ENCODE data around the gene S1PR1.

The S1PR1 gene

GRCh38 chr1:101245246-101245927, 8.6 kb downstream of the S1PR1 start:
- DNase-seq (ENCODE audit: low spot score) = no peak

- no peak for DNase-seq (ENCODE audit: low spot score)
Observed at GRCh38 chr1:101247404-101248287, 10.8 kb downstream of the S1PR1 start.

- DNase-seq (ENCODE audit: low spot score) = no peak
Observed at GRCh38 chr1:101250222-101250621, 13.4 kb downstream of the S1PR1 start.

GRCh38 chr1:101250656-101251272, 13.9 kb downstream of the S1PR1 start:
- no peak for DNase-seq (ENCODE audit: low spot score)

- no peak for DNase-seq (ENCODE audit: low spot score)
Observed at GRCh38 chr1:101251504-101251903, 14.7 kb downstream of the S1PR1 start.

- no peak for DNase-seq (ENCODE audit: low spot score)
Observed at GRCh38 chr1:101253976-101254674, 17.3 kb downstream of the S1PR1 start.

- DNase-seq (ENCODE audit: low spot score) = no peak
Observed at GRCh38 chr1:101257500-101258325, 20.9 kb downstream of the S1PR1 start.

GRCh38 chr1:101259744-101260148, 22.9 kb downstream of the S1PR1 start:
- peak; percentile 25 for DNase-seq (ENCODE audit: low spot score)

- no peak for DNase-seq (ENCODE audit: low spot score)
Observed at GRCh38 chr1:101260556-101261350, 23.9 kb downstream of the S1PR1 start.

- no peak for DNase-seq (ENCODE audit: low spot score)
Observed at GRCh38 chr1:101261623-101262022, 24.8 kb downstream of the S1PR1 start.

- no peak for DNase-seq (ENCODE audit: low spot score)
Observed at GRCh38 chr1:101262060-101262459, 25.2 kb downstream of the S1PR1 start.

GRCh38 chr1:101262630-101263348, 26.0 kb downstream of the S1PR1 start:
- DNase-seq (ENCODE audit: low spot score) = no peak

- DNase-seq (ENCODE audit: low spot score) = no peak
Observed at GRCh38 chr1:101264697-101265096, 27.9 kb downstream of the S1PR1 start.

- no peak for DNase-seq (ENCODE audit: low spot score)
Observed at GRCh38 chr1:101265684-101266083, 28.9 kb downstream of the S1PR1 start.

GRCh38 chr1:101267082-101267481, 30.3 kb downstream of the S1PR1 start:
- no peak for DNase-seq (ENCODE audit: low spot score)

- DNase-seq (ENCODE audit: low spot score) = no peak
Observed at GRCh38 chr1:101268893-101269292, 32.1 kb downstream of the S1PR1 start.

- DNase-seq (ENCODE audit: low spot score) = no peak
Observed at GRCh38 chr1:101275672-101276071, 38.9 kb downstream of the S1PR1 start.

- DNase-seq (ENCODE audit: low spot score) = no peak
Observed at GRCh38 chr1:101276818-101277217, 40.0 kb downstream of the S1PR1 start.

GRCh38 chr1:101278238-101278637, 41.4 kb downstream of the S1PR1 start:
- no peak for DNase-seq (ENCODE audit: low spot score)

GRCh38 chr1:101278845-101279244, 42.0 kb downstream of the S1PR1 start:
- DNase-seq (ENCODE audit: low spot score) = no peak
